Activated T-helper 17 cell treated with anti-CD3 and anti-CD28 coated beads, Interleukin-2, amount 50 U/mL, for 72 hours (primary cell): Measurements from ENCODE around the gene NINJ2. TPM values are rescaled to one million over a fixed set of nuclear protein-coding genes. Genes with fewer than 3 reads are reported as not detected.
A peak's percentile ranks its signal among the peaks of the same experiment; 100 is the strongest.
"Not testable (repeated sequence)": the region's sequence is repeated elsewhere in the genome, so short reads cannot be mapped to it uniquely, and the experiment has no call there.

ENCODE experiments used
- ATAC-seq: fragments of 150-1000 bp; cut with Tn5 transposase; replicated peaks from 2 replicates; pipeline ENCODE4 v1.10.0; 2021; ENCODE audit warnings: mild to moderate bottlenecking, moderate library complexity
- H3K27ac Mint-ChIP-seq: one replicate; pipeline ENCODE4 v1.8.0; 2022; ENCODE audit warnings: mixed read lengths
- H3K27me3 Mint-ChIP-seq: one replicate; pipeline ENCODE4 v1.8.0; 2022; ENCODE audit warnings: mixed read lengths
- H3K36me3 Mint-ChIP-seq: one replicate; pipeline ENCODE4 v1.8.0; 2022; ENCODE audit warnings: low read depth, mild to moderate bottlenecking, mixed read lengths
- H3K4me1 Mint-ChIP-seq: one replicate; pipeline ENCODE4 v1.8.0; 2022; ENCODE audit warnings: mixed read lengths
- H3K4me3 Mint-ChIP-seq: one replicate; pipeline ENCODE4 v1.8.0; 2022; ENCODE audit warnings: mild to moderate bottlenecking, mixed read lengths
- H3K9me3 Mint-ChIP-seq: one replicate; pipeline ENCODE4 v1.8.0; 2022; ENCODE audit warnings: mixed read lengths
- total RNA-seq, 2 donors: library from RNA; stranded (reverse); gene quantifications; one replicate each; pipeline ENCODE4 v1.2.3, GENCODE V29; 2022

NINJ2 gene
- total RNA-seq, 2 donors from 2014 or later: 9.2 to 19.9 TPM

GRCh38 chr12:662566-663292 is 516 bp downstream of the NINJ2 start:
- ATAC-seq: peak; percentile 1
- no peaks in the 10 kb centered on the region for H3K9me3 Mint-ChIP-seq
- no peaks in the 10 kb centered on the region for H3K36me3 Mint-ChIP-seq
- H3K4me3 Mint-ChIP-seq: peak overlapping the region; percentile 77
- H3K27me3 Mint-ChIP-seq: no peaks in the 10 kb centered on the region
- peaks cover 42% of the 10 kb centered on the region for H3K4me1 Mint-ChIP-seq
- H3K27ac Mint-ChIP-seq: peak overlapping the region; percentile 70

GRCh38 chr12:661720-662486 is 1.3 kb downstream of the NINJ2 start:
- ATAC-seq: no peak
- H3K27me3 Mint-ChIP-seq: no peaks in the 10 kb centered on the region
- no peaks in the 10 kb centered on the region for H3K9me3 Mint-ChIP-seq
- H3K4me1 Mint-ChIP-seq: peaks cover 34% of the 10 kb centered on the region
- H3K4me3 Mint-ChIP-seq: peak overlapping the region; percentile 77
- no peaks in the 10 kb centered on the region for H3K36me3 Mint-ChIP-seq
- peak overlapping the region; percentile 65 for H3K27ac Mint-ChIP-seq

GRCh38 chr12:659090-659683 is 4.1 kb downstream of the NINJ2 start:
- ATAC-seq: no peak
- H3K27ac Mint-ChIP-seq: no peak overlapping the region
- no peaks in the 10 kb centered on the region for H3K36me3 Mint-ChIP-seq
- no peak overlapping the region for H3K4me3 Mint-ChIP-seq
- H3K4me1 Mint-ChIP-seq: peaks cover 25% of the 10 kb centered on the region
- no peaks in the 10 kb centered on the region for H3K9me3 Mint-ChIP-seq
- no peaks in the 10 kb centered on the region for H3K27me3 Mint-ChIP-seq

- Mint-ChIP-seq H3K27ac (no peak overlapping the region), H3K9me3 (no peaks in the 10 kb centered on the region), H3K4me3 (no peak overlapping the region), H3K27me3 (no peaks in the 10 kb centered on the region), H3K4me1 (peaks cover 4% of the 10 kb centered on the region), H3K36me3 (no peaks in the 10 kb centered on the region)
- ATAC-seq: no peak
Measured at GRCh38 chr12:650983-651382, 12.3 kb downstream of the NINJ2 start.

GRCh38 chr12:647385-648085 is 15.7 kb downstream of the NINJ2 start:
- H3K36me3 Mint-ChIP-seq: peaks cover 5% of the 10 kb centered on the region
- H3K9me3 Mint-ChIP-seq: no peaks in the 10 kb centered on the region
- peaks cover 24% of the 10 kb centered on the region for H3K4me1 Mint-ChIP-seq
- peak overlapping the region; percentile 19 for H3K27ac Mint-ChIP-seq
- H3K4me3 Mint-ChIP-seq: no peak overlapping the region
- ATAC-seq: no peak
- no peaks in the 10 kb centered on the region for H3K27me3 Mint-ChIP-seq

- Mint-ChIP-seq H3K27me3 (no peaks in the 10 kb centered on the region), H3K27ac (peak overlapping the region; percentile 19), H3K36me3 (peaks cover 5% of the 10 kb centered on the region), H3K4me3 (no peak overlapping the region), H3K4me1 (peaks cover 24% of the 10 kb centered on the region), H3K9me3 (no peaks in the 10 kb centered on the region)
- no peak for ATAC-seq
Measured at GRCh38 chr12:646442-647384, 16.5 kb downstream of the NINJ2 start.

GRCh38 chr12:645563-646071 is 17.6 kb downstream of the NINJ2 start:
- ATAC-seq: no peak

GRCh38 chr12:644818-645552 is 18.3 kb downstream of the NINJ2 start:
- no peaks in the 10 kb centered on the region for H3K9me3 Mint-ChIP-seq
- H3K36me3 Mint-ChIP-seq: peaks cover 5% of the 10 kb centered on the region
- H3K27ac Mint-ChIP-seq: no peak overlapping the region
- no peaks in the 10 kb centered on the region for H3K27me3 Mint-ChIP-seq
- peak overlapping the region; percentile 84 for H3K4me3 Mint-ChIP-seq
- ATAC-seq: no peak
- H3K4me1 Mint-ChIP-seq: peaks cover 26% of the 10 kb centered on the region

More at GRCh38 chr12:645563-646071, 17.6 kb downstream of the NINJ2 start:
- H3K27ac Mint-ChIP-seq: no peak overlapping the region
- peaks cover 5% of the 10 kb centered on the region for H3K36me3 Mint-ChIP-seq
- no peaks in the 10 kb centered on the region for H3K27me3 Mint-ChIP-seq
- H3K4me3 Mint-ChIP-seq: peak overlapping the region; percentile 84
- H3K9me3 Mint-ChIP-seq: no peaks in the 10 kb centered on the region
- H3K4me1 Mint-ChIP-seq: peaks cover 24% of the 10 kb centered on the region

GRCh38 chr12:644303-644639 is 19.0 kb downstream of the NINJ2 start:
- H3K9me3 Mint-ChIP-seq: no peaks in the 10 kb centered on the region
- ATAC-seq: no peak
- peaks cover 5% of the 10 kb centered on the region for H3K36me3 Mint-ChIP-seq
- peak overlapping the region; percentile 89 for H3K27ac Mint-ChIP-seq
- H3K4me1 Mint-ChIP-seq: peaks cover 33% of the 10 kb centered on the region
- peak overlapping the region; percentile 84 for H3K4me3 Mint-ChIP-seq
- no peaks in the 10 kb centered on the region for H3K27me3 Mint-ChIP-seq

- Mint-ChIP-seq H3K27ac (peak overlapping the region; percentile 89), H3K9me3 (no peaks in the 10 kb centered on the region), H3K36me3 (peaks cover 5% of the 10 kb centered on the region), H3K4me1 (peaks cover 39% of the 10 kb centered on the region), H3K4me3 (peak overlapping the region; percentile 84), H3K27me3 (no peaks in the 10 kb centered on the region)
- ATAC-seq: peak; percentile 0
Measured at GRCh38 chr12:643475-644302, 19.6 kb downstream of the NINJ2 start.

- no peaks in the 10 kb centered on the region for H3K9me3 Mint-ChIP-seq
- peak; percentile 75 for ATAC-seq
- H3K27ac Mint-ChIP-seq: peak overlapping the region; percentile 89
- H3K4me1 Mint-ChIP-seq: peaks cover 41% of the 10 kb centered on the region
- no peaks in the 10 kb centered on the region for H3K27me3 Mint-ChIP-seq
- peak overlapping the region; percentile 84 for H3K4me3 Mint-ChIP-seq
- peaks cover 5% of the 10 kb centered on the region for H3K36me3 Mint-ChIP-seq
Measured at GRCh38 chr12:642633-643474, 20.4 kb downstream of the NINJ2 start.

- Mint-ChIP-seq H3K4me1 (peaks cover 36% of the 10 kb centered on the region), H3K4me3 (peak overlapping the region; percentile 84)
- not testable (repeated sequence) for H3K27ac Mint-ChIP-seq, H3K9me3 Mint-ChIP-seq, ATAC-seq, H3K36me3 Mint-ChIP-seq, H3K27me3 Mint-ChIP-seq
Measured at GRCh38 chr12:641321-641720, 21.9 kb downstream of the NINJ2 start.
